Trophoblast cell (in vitro differentiated cells and primary cell): ENCODE measurements around the gene ART3.
A peak's percentile ranks its signal among the peaks of the same experiment; 100 is the strongest.

Experiments
- DNase-seq, 2 donors: peaks; one replicate each; pipeline ENCODE4 v3.0.0-alpha.2; 2016
- H2AFZ ChIP-seq: 2 replicates; pipeline ENCODE4 v1.6.1; 2013; ENCODE audit warnings: low read length, moderate library complexity, mild to moderate bottlenecking; ENCODE audit not compliant: insufficient read depth, poor library complexity
- H2AK5ac ChIP-seq: 2 replicates; pipeline ENCODE4 v1.6.1; 2013; ENCODE audit warnings: mild to moderate bottlenecking, low read length
- H2BK120ac ChIP-seq: 2 replicates; pipeline ENCODE4 v1.6.1; 2013; ENCODE audit warnings: low read length, mild to moderate bottlenecking, moderate library complexity; ENCODE audit not compliant: insufficient read depth, poor library complexity
- H2BK12ac ChIP-seq: 2 replicates; pipeline ENCODE4 v1.6.1; 2013; ENCODE audit warnings: mild to moderate bottlenecking, low read length, moderate library complexity
- H2BK5ac ChIP-seq: 2 replicates; pipeline ENCODE4 v1.6.1; 2013; ENCODE audit warnings: low read length, low read depth, moderate library complexity, mild to moderate bottlenecking; ENCODE audit not compliant: poor library complexity
- H3K14ac ChIP-seq: 2 replicates; pipeline ENCODE4 v1.6.1; 2013; ENCODE audit warnings: mild to moderate bottlenecking, low read length
- H3K18ac ChIP-seq: 2 replicates; pipeline ENCODE4 v1.6.1; 2013; ENCODE audit warnings: mild to moderate bottlenecking, low read length
- H3K23ac ChIP-seq: 2 replicates; pipeline ENCODE4 v1.6.1; 2013; ENCODE audit warnings: low read length
- H3K27ac ChIP-seq: 2 replicates; pipeline ENCODE4 v1.5.1; 2013; ENCODE audit warnings: low read depth, mild to moderate bottlenecking, inconsistent platforms, low read length, moderate library complexity
- H3K27me3 ChIP-seq: 2 replicates; pipeline ENCODE4 v1.6.1; 2013; ENCODE audit warnings: inconsistent platforms, mild to moderate bottlenecking, low read length, moderate library complexity; ENCODE audit not compliant: insufficient read depth
- H3K36me3 ChIP-seq, 2 experiments: 1 replicate in 1 of 2; 2 replicates in 1 of 2; pipeline ENCODE4 v1.6.1; 2013; ENCODE audit warnings: low read length in 2 of 2, mild to moderate bottlenecking in 2 of 2, moderate library complexity in 1 of 2; ENCODE audit not compliant: insufficient read depth in 2 of 2, control insufficient read depth in 1 of 2
- H3K4ac ChIP-seq: 2 replicates; pipeline ENCODE4 v1.6.1; 2013; ENCODE audit warnings: low read depth, mild to moderate bottlenecking, low read length, moderate library complexity
- H3K4me1 ChIP-seq, 2 experiments: 1 replicate in 1 of 2; 2 replicates in 1 of 2; pipeline ENCODE4 v1.6.1; 2013; ENCODE audit warnings: low read length in 2 of 2, mild to moderate bottlenecking in 2 of 2, moderate library complexity in 1 of 2; ENCODE audit not compliant: insufficient read depth in 2 of 2, control insufficient read depth in 1 of 2
- H3K4me2 ChIP-seq: 2 replicates; pipeline ENCODE4 v1.6.1; 2013; ENCODE audit warnings: inconsistent platforms, mild to moderate bottlenecking, low read length, moderate library complexity
- H3K4me3 ChIP-seq: 2 replicates; pipeline ENCODE4 v1.5.1; 2013; ENCODE audit warnings: mild to moderate bottlenecking, low read depth, low read length, inconsistent platforms
- H3K79me1 ChIP-seq: one replicate; pipeline ENCODE4 v1.6.1; 2013; ENCODE audit warnings: low read length
- H3K79me2 ChIP-seq: 2 replicates; pipeline ENCODE4 v1.6.1; 2013; ENCODE audit warnings: low read length, mild to moderate bottlenecking; ENCODE audit not compliant: control insufficient read depth, insufficient read depth, poor library complexity
- H3K9ac ChIP-seq: 2 replicates; pipeline ENCODE4 v1.6.1; 2013; ENCODE audit warnings: mild to moderate bottlenecking, low read length
- H3K9me3 ChIP-seq: 2 replicates; pipeline ENCODE4 v1.6.1; 2013; ENCODE audit warnings: low read depth, mild to moderate bottlenecking, control low read depth, inconsistent platforms, low read length; ENCODE audit not compliant: insufficient read depth
- H4K12ac ChIP-seq: 2 replicates; pipeline ENCODE4 v1.6.1; 2013; ENCODE audit warnings: low read depth, mild to moderate bottlenecking, low read length, moderate library complexity
- H4K8ac ChIP-seq: 2 replicates; pipeline ENCODE4 v1.6.1; 2013; ENCODE audit warnings: low read depth, mild to moderate bottlenecking, low read length, moderate library complexity
- H4K91ac ChIP-seq: one replicate; pipeline ENCODE4 v1.6.1; 2013; ENCODE audit warnings: low read depth, mild to moderate bottlenecking, low read length, moderate library complexity
- WGBS: extraction: QIAGEN DNeasy Blood & Tissue Kit; methylation state at CpG from one replicate; pipeline ENCODE4 v1.1.7; 2013; ENCODE audit warnings: missing lambda C conversion rate; ENCODE audit not compliant: insufficient read length, insufficient coverage; ENCODE audit errors: extremely low coverage; 5-methylcytosine and 5-hydroxymethylcytosine counted together

The ART3 gene

DNA sequence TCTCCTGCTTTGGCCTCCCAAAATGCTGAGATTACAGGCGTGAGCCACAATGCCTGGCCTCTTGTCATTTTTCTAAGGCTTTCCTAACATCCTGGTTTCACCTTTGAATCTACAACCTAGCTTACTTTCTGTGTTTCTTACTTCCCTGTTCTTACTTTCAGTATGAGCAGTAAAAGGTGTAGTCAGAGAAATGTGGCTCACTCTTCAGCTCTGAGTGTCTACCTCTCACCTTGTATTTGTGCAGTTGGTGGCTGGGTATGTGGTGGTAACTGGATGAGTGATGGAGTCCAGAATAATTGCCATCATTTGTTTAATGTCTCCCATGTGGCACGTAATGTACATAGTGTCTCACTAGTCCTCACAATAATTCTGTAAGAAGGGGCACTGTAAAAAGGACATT lies 19.5 kb upstream of the ART3 start:
- Histone ChIP-seq H4K8ac (no peak overlapping the region), H3K4me1 (no peaks in the 10 kb centered on the region), H3K14ac (no peak overlapping the region), H3K79me2 (no peaks in the 10 kb centered on the region), H3K36me3 (no peaks in the 10 kb centered on the region), H3K27ac (no peak overlapping the region), H3K27me3 (no peaks in the 10 kb centered on the region), H4K12ac (no peak overlapping the region), H3K79me1 (no peaks in the 10 kb centered on the region), H3K4me3 (no peak overlapping the region), H3K23ac (no peak overlapping the region), H2BK12ac (no peak overlapping the region), H3K9ac (no peak overlapping the region), H2AK5ac (no peak overlapping the region), H4K91ac (no peak overlapping the region), H2BK5ac (no peak overlapping the region), H3K18ac (no peak overlapping the region), H3K4me2 (no peak overlapping the region), H2BK120ac (no peak overlapping the region), H3K4ac (no peak overlapping the region), H2AFZ (no peak overlapping the region), H3K9me3 (no peaks in the 10 kb centered on the region)
- no CpG with 5 or more reads among the region's 2 CpGs for WGBS
- no peak for DNase-seq

DNA sequence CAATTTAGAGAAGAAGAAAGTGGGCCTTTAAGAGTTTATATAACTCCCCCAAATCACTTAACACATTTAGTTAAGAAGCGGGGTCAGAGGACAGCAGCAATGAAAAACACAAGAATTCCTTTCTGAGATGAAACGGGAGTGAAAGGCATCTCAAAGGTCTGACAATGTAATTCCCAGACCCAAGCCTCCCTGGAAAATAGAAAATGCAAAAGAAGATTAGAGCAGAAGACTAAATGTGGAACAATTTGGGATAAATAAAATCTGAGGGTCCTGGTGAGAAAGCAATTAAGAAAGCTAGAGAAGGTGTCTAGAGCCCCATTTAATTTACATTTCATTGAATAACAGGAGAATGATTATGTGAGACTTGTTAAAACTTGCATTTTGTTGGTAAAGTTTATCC lies 19.1 kb upstream of the ART3 start:
- Histone ChIP-seq H2AK5ac (no peak overlapping the region), H3K27ac (no peak overlapping the region), H2AFZ (no peak overlapping the region), H3K36me3 (no peaks in the 10 kb centered on the region), H3K79me2 (no peaks in the 10 kb centered on the region), H3K4me2 (no peak overlapping the region), H4K8ac (no peak overlapping the region), H3K14ac (no peak overlapping the region), H3K9ac (no peak overlapping the region), H2BK5ac (no peak overlapping the region), H2BK12ac (no peak overlapping the region), H2BK120ac (no peak overlapping the region), H3K27me3 (no peaks in the 10 kb centered on the region), H3K18ac (no peak overlapping the region), H4K91ac (no peak overlapping the region), H3K4me1 (no peaks in the 10 kb centered on the region), H3K23ac (no peak overlapping the region), H3K4ac (no peak overlapping the region), H3K9me3 (no peaks in the 10 kb centered on the region), H3K4me3 (no peak overlapping the region), H4K12ac (no peak overlapping the region), H3K79me1 (no peaks in the 10 kb centered on the region)
- no CpG with 5 or more reads among the region's 2 CpGs for WGBS
- no peak for DNase-seq

DNA sequence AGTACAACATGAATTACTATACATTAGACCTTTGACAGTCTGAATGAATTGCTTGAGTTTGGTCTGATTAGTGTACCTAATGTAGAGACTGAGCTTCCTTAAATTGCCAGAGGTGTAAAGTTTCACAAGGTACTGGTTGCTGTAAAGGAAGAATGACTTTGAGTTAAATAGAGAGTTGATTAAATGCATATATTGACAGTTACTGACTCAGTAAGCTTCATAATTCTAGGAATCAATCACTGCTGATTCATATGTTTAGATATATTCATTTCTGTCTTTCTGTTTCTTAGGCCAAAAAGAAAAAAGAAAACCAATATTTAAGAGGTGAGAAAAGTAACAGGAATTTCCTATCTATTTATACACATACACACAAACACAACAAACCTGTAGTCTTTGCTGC lies 16.2 kb upstream of the ART3 start:
- Histone ChIP-seq H3K36me3 (no peaks in the 10 kb centered on the region), H3K18ac (no peak overlapping the region), H4K91ac (no peak overlapping the region), H3K9me3 (no peaks in the 10 kb centered on the region), H2BK12ac (no peak overlapping the region), H2AFZ (no peak overlapping the region), H3K27ac (no peak overlapping the region), H3K4ac (no peak overlapping the region), H3K9ac (no peak overlapping the region), H3K23ac (no peak overlapping the region), H2BK120ac (no peak overlapping the region), H4K8ac (no peak overlapping the region), H3K4me2 (no peak overlapping the region), H3K79me1 (no peaks in the 10 kb centered on the region), H4K12ac (no peak overlapping the region), H2AK5ac (no peak overlapping the region), H3K14ac (no peak overlapping the region), H3K4me1 (no peaks in the 10 kb centered on the region), H2BK5ac (no peak overlapping the region), H3K27me3 (no peaks in the 10 kb centered on the region), H3K4me3 (no peak overlapping the region), H3K79me2 (no peaks in the 10 kb centered on the region)
- DNase-seq = no peak

DNA sequence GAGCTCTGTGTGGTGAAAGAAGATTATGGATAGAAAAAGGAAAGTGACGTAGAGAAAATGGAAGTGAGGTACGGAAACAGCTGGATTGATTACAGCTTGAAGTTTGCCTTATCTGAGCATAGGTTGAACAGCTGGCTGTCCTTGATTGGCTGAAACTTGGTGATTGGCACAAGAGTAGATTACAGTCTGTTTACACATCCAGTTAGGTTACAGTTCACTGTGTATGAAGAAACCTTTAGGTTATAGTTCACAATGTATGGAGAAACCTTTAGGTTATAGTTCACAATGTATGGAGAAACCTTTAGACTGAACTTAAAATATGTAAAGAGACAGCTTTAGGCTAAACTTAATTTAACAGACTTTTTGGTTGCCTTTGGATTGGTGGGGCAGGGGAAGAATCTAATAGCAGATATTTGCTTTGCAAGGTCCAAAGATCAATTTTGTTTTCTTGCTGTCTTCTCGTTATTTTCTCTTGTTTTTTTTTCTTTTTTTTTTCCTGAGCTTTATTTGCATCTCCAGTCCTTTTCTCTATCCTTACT lies 15.6 kb upstream of the ART3 start:
- Histone ChIP-seq H3K4me2 (no peak overlapping the region), H3K36me3 (no peaks in the 10 kb centered on the region), H3K27ac (no peak overlapping the region), H3K79me2 (no peaks in the 10 kb centered on the region), H2AK5ac (no peak overlapping the region), H3K4ac (no peak overlapping the region), H3K79me1 (no peaks in the 10 kb centered on the region), H3K18ac (no peak overlapping the region), H2BK12ac (no peak overlapping the region), H4K91ac (no peak overlapping the region), H3K4me3 (no peak overlapping the region), H3K4me1 (no peaks in the 10 kb centered on the region), H3K9ac (no peak overlapping the region), H2AFZ (no peak overlapping the region), H3K23ac (no peak overlapping the region), H2BK5ac (no peak overlapping the region), H3K27me3 (no peaks in the 10 kb centered on the region), H3K14ac (no peak overlapping the region), H3K9me3 (no peaks in the 10 kb centered on the region), H2BK120ac (no peak overlapping the region), H4K8ac (no peak overlapping the region), H4K12ac (no peak overlapping the region)
- 95% methylated on average over 2 of the region's 3 CpGs for WGBS
- peak in 1 of 2 donors; percentile 8 for DNase-seq
